Measurements from ENCODE around the gene POP7.
"Not testable (repeated sequence)": the region's sequence is repeated elsewhere in the genome, so short reads cannot be mapped to it uniquely, and the experiment has no call there.

POP7 gene

GRCh38 chr7:100711369-100711768, 5.4 kb downstream of the POP7 start:
- no peaks in the 10 kb centered on the region for H3K27me3 ChIP-seq
- peaks cover 20 to 33% (median 26%) of the 10 kb centered on the region in 10 experiments for H3K4me1 ChIP-seq
- no peak overlapping the region for H3K4me3 ChIP-seq
- H3K27ac ChIP-seq, result no peak overlapping the region
- peaks cover 0 to 19% (median 14%) of the 10 kb centered on the region in 11 experiments; a peak in 13 of 22 replicates for H4K20me1 ChIP-seq
- H3K9me3 ChIP-seq (replicated peaks in 1 of 11), result no peaks in the 10 kb centered on the region
- 0 out of 22 replicates have a peak overlapping the region, but pooled peaks of 1 of the 11 experiments have one; percentile 36 for H3K9ac ChIP-seq
- no peak overlapping the region for H3K4me2 ChIP-seq
- no peak for TF ChIP-seq Cebpa-rat (IDR thresholded peaks at IDR 0.05)
- H3K36me3 ChIP-seq, result peaks cover 0 to 30% (median 23%) of the 10 kb centered on the region in 11 experiments; a peak in 13 of 22 replicates

DNA sequence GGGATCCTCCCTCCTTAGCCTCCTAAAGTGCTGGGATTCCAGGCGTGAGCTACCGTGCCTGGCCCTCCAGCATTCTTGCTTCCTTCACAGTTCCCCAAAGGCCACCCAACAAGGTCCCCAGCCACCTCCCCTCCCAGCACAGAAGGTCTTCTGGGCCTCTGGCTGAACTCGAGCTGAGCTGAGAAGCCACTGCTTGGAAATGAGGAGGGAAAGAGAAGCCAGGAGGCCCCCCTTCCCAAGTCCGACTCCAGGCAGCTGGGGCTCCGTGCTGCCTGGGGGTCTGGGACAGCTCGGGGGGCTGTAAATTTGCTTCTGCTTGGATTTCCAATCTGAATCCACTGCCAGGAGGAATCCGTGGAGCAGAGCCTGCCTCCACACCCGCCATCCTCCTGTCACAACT, 8.8 kb downstream of the POP7 start:
- H3K27me3 ChIP-seq, result peaks cover 2 to 10% (median 8%) of the 10 kb centered on the region in 11 experiments; a peak in 21 of 22 replicates
- peak overlapping the region in 1 of 11 experiments; percentile 18; a peak in 2 of 22 replicates for H3K9ac ChIP-seq
- H3K9me3 ChIP-seq (replicated peaks in 1 of 11), result peaks cover 0 to 17% (median 10%) of the 10 kb centered on the region in 11 experiments; a peak in 14 of 22 replicates
- no peak overlapping the region for H3K4me3 ChIP-seq
- no peak overlapping the region for H3K4me2 ChIP-seq
- H4K20me1 ChIP-seq, result no peaks in the 10 kb centered on the region; a peak in 1 of 22 replicates
- H3K36me3 ChIP-seq, result peaks cover 0 to 4% (median 0%) of the 10 kb centered on the region in 11 experiments; a peak in 1 of 22 replicates
- H3K27ac ChIP-seq, result no peak overlapping the region
- peaks cover 0 to 2% (median 0%) of the 10 kb centered on the region in 10 experiments; a peak in 3 of 20 replicates for H3K4me1 ChIP-seq
- TF ChIP-seq Cebpa-rat (IDR thresholded peaks at IDR 0.05), result no peak

GRCh38 chr7:100717073-100717472, 11.2 kb downstream of the POP7 start:
- H3K9ac ChIP-seq, H3K36me3 ChIP-seq, H4K20me1 ChIP-seq, H3K4me2 ChIP-seq, H3K27ac ChIP-seq, H3K4me3 ChIP-seq: not testable (repeated sequence)
- Histone ChIP-seq H3K27me3 (peaks cover 25 to 34% (median 31%) of the 10 kb centered on the region in 11 experiments), H3K9me3 (replicated peaks in 1 of 11) (peaks cover 0 to 17% (median 10%) of the 10 kb centered on the region in 11 experiments; a peak in 14 of 22 replicates), H3K4me1 (peaks cover 0 to 13% (median 9%) of the 10 kb centered on the region in 10 experiments; a peak in 13 of 20 replicates)

GRCh38 chr7:100719523-100720278, 13.8 kb downstream of the POP7 start:
- Histone ChIP-seq H3K27me3 (peaks cover 27 to 50% (median 44%) of the 10 kb centered on the region in 11 experiments), H3K4me3 (peak overlapping the region in 2 of 10 experiments; percentile 19 to 42; a peak in 1 of 20 replicates), H4K20me1 (peaks cover 0 to 8% (median 0%) of the 10 kb centered on the region in 11 experiments; a peak in 1 of 22 replicates)

GRCh38 chr7:100720279-100720670, 14.4 kb downstream of the POP7 start, which contains the start of gene EPO:
TSS of gene EPO (plus strand) at chr7:100720468. CDS start at chr7:100720981, 513 bp downstream.
- peak within 1 kb of the TSS; percentile 47 to 73 (median 59); a peak in 21 of 22 replicates for H3K4me2 ChIP-seq
- peak within 1 kb of the TSS in 4 of 10 experiments; percentile 17 to 57 (median 30); a peak in 3 of 20 replicates for H3K4me3 ChIP-seq
- peaks cover 27 to 50% (median 44%) of the 10 kb centered on the region in 11 experiments for H3K27me3 ChIP-seq
- peak within 1 kb of the TSS in 1 of 11 experiments; percentile 13; a peak in 1 of 22 replicates for H3K9ac ChIP-seq
- H4K20me1 ChIP-seq, result peaks cover 0 to 8% (median 0%) of the 10 kb centered on the region in 11 experiments; a peak in 1 of 22 replicates
- peaks cover 0 to 21% (median 11%) of the 10 kb centered on the region in 10 experiments; a peak in 13 of 20 replicates for H3K4me1 ChIP-seq
- no peak for TF ChIP-seq Cebpa-rat (IDR thresholded peaks at IDR 0.05)
- no peak within 1 kb of the TSS for H3K27ac ChIP-seq
- H3K36me3 ChIP-seq, result no peaks in the 10 kb centered on the region
- peaks cover 0 to 17% (median 10%) of the 10 kb centered on the region in 11 experiments; a peak in 14 of 22 replicates for H3K9me3 ChIP-seq (replicated peaks in 1 of 11)

More at GRCh38 chr7:100719523-100720278, 13.8 kb downstream of the POP7 start:
- no peak for TF ChIP-seq Cebpa-rat (IDR thresholded peaks at IDR 0.05)
- H3K9ac ChIP-seq, result no peak overlapping the region
- H3K36me3 ChIP-seq, result no peaks in the 10 kb centered on the region
- no peak overlapping the region for H3K27ac ChIP-seq
- peaks cover 0 to 17% (median 10%) of the 10 kb centered on the region in 11 experiments; a peak in 14 of 22 replicates for H3K9me3 ChIP-seq (replicated peaks in 1 of 11)
- H3K4me1 ChIP-seq, result peaks cover 0 to 16% (median 10%) of the 10 kb centered on the region in 10 experiments; a peak in 13 of 20 replicates
- peak overlapping the region; percentile 47 to 73 (median 59); a peak in 19 of 22 replicates for H3K4me2 ChIP-seq

- H3K4me1 ChIP-seq, result peaks cover 0 to 21% (median 11%) of the 10 kb centered on the region in 10 experiments; a peak in 13 of 20 replicates
- peaks cover 0 to 17% (median 10%) of the 10 kb centered on the region in 11 experiments; a peak in 14 of 22 replicates for H3K9me3 ChIP-seq (replicated peaks in 1 of 11)
- H3K4me3 ChIP-seq, result peak overlapping the region in 3 of 10 experiments; percentile 17 to 57 (median 42); a peak in 1 of 20 replicates
- peaks cover 0 to 8% (median 0%) of the 10 kb centered on the region in 11 experiments; a peak in 2 of 22 replicates for H4K20me1 ChIP-seq
- H3K4me2 ChIP-seq, result peak overlapping the region in 10 of 11 experiments; percentile 50 to 73 (median 60); a peak in 20 of 22 replicates
- H3K27ac ChIP-seq, result no peak overlapping the region
- TF ChIP-seq Cebpa-rat (IDR thresholded peaks at IDR 0.05), result no peak
- H3K27me3 ChIP-seq, result peaks cover 27 to 50% (median 44%) of the 10 kb centered on the region in 11 experiments
- no peak overlapping the region; a peak in 1 of 22 replicates for H3K9ac ChIP-seq
- H3K36me3 ChIP-seq, result no peaks in the 10 kb centered on the region
Measured at GRCh38 chr7:100720671-100721504, 15.0 kb downstream of the POP7 start.

- Histone ChIP-seq H3K4me3 (no peak overlapping the region), H3K4me2 (no peak overlapping the region), H4K20me1 (peaks cover 0 to 8% (median 0%) of the 10 kb centered on the region in 11 experiments; a peak in 2 of 22 replicates), H3K36me3 (no peaks in the 10 kb centered on the region), H3K27me3 (peaks cover 27 to 50% (median 44%) of the 10 kb centered on the region in 11 experiments), H3K9ac (no peak overlapping the region), H3K9me3 (replicated peaks in 1 of 11) (peaks cover 0 to 17% (median 10%) of the 10 kb centered on the region in 11 experiments; a peak in 14 of 22 replicates), H3K4me1 (peaks cover 0 to 21% (median 11%) of the 10 kb centered on the region in 10 experiments; a peak in 13 of 20 replicates), H3K27ac (no peak overlapping the region)
- no peak for TF ChIP-seq Cebpa-rat (IDR thresholded peaks at IDR 0.05)
Measured at GRCh38 chr7:100721505-100721812, 15.5 kb downstream of the POP7 start.
